HL-60 (cell line): ENCODE data around the gene CLEC3A.
A peak's percentile ranks its signal among the peaks of the same experiment; 100 is the strongest.

Source experiments
- DNase-seq, 2 experiments: peaks; one replicate each; pipeline ENCODE4 v3.0.0-alpha.2; 2010 to 2020; ENCODE audit warnings: low read depth in 1 of 2, low spot score in 1 of 2
- H3K27ac ChIP-seq: fragments of 250-450 bp; sonication (Bioruptor Pico); replicated peaks from 2 replicates; pipeline ENCODE4 v1.5.1; 2020; ENCODE audit warnings: mild to moderate bottlenecking, moderate library complexity
- H3K27me3 ChIP-seq: fragments of 250-450 bp; sonication (Bioruptor Pico); 2 replicates; pipeline ENCODE4 v1.5.1; 2021; ENCODE audit warnings: mild to moderate bottlenecking, moderate library complexity; ENCODE audit not compliant: insufficient read depth, poor library complexity, severe bottlenecking
- H3K4me3 ChIP-seq: replicated peaks from 2 replicates; pipeline ENCODE4 v1.5.1; 2011; ENCODE audit warnings: mild to moderate bottlenecking, control low read depth, low read length; ENCODE audit not compliant: insufficient read depth
- GABPA ChIP-seq: IDR thresholded peaks from 2 replicates; pipeline ENCODE4 v1.6.1; 2012; ENCODE audit warnings: low read depth
- POLR2AphosphoS5 ChIP-seq: IDR thresholded peaks from 2 replicates; pipeline ENCODE4 v1.6.1; 2012; ENCODE audit warnings: low read depth
- SPI1 ChIP-seq: IDR thresholded peaks from 2 replicates; pipeline ENCODE4 v1.6.1; 2012; ENCODE audit warnings: low read depth, mild to moderate bottlenecking, borderline replicate concordance
- TF ChIP-seq, protein P1 (sequence below): IDR thresholded peaks from 2 replicates; pipeline ENCODE4 v1.6.1; 2012; ENCODE audit warnings: low read depth; ENCODE audit not compliant: insufficient replicate concordance
- TF ChIP-seq, protein P2 (sequence below): IDR thresholded peaks from one replicate; pipeline ENCODE4 v1.5.1; 2011; ENCODE audit warnings: low read length, control low read depth, inconsistent platforms; ENCODE audit not compliant: insufficient read depth

CLEC3A gene

DNA sequence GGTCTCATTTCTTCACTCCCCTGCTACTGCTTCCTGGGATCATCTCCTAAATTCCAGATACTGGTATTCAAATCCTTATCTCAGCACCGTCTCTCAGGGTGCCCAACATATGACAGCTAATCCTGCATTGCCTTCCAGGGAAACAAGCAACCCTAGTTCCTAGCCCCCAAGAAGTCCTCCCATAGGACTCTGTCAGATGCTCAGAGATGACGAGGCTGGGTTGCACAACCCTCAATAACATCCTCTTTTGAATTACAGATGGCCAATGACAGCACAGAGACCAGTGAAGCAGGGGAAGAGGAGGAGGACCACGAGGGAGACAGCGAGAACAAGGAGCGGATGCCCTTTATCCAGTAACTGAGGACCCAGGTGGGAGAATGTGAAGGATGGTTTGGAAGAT is 45.0 kb upstream of the CLEC3A start:
- no peak overlapping the region for H3K4me3 ChIP-seq
- H3K27me3 ChIP-seq = no peaks in the 10 kb centered on the region
- peak in 1 of 2 experiments; percentile 50 for DNase-seq
- no peak overlapping the region for H3K27ac ChIP-seq
- TF ChIP-seq SPI1 = no peak
- no peak for TF ChIP-seq POLR2AphosphoS5
- TF ChIP-seq, protein P1, sequence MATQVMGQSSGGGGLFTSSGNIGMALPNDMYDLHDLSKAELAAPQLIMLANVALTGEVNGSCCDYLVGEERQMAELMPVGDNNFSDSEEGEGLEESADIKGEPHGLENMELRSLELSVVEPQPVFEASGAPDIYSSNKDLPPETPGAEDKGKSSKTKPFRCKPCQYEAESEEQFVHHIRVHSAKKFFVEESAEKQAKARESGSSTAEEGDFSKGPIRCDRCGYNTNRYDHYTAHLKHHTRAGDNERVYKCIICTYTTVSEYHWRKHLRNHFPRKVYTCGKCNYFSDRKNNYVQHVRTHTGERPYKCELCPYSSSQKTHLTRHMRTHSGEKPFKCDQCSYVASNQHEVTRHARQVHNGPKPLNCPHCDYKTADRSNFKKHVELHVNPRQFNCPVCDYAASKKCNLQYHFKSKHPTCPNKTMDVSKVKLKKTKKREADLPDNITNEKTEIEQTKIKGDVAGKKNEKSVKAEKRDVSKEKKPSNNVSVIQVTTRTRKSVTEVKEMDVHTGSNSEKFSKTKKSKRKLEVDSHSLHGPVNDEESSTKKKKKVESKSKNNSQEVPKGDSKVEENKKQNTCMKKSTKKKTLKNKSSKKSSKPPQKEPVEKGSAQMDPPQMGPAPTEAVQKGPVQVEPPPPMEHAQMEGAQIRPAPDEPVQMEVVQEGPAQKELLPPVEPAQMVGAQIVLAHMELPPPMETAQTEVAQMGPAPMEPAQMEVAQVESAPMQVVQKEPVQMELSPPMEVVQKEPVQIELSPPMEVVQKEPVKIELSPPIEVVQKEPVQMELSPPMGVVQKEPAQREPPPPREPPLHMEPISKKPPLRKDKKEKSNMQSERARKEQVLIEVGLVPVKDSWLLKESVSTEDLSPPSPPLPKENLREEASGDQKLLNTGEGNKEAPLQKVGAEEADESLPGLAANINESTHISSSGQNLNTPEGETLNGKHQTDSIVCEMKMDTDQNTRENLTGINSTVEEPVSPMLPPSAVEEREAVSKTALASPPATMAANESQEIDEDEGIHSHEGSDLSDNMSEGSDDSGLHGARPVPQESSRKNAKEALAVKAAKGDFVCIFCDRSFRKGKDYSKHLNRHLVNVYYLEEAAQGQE = no peak
- no peak for TF ChIP-seq GABPA
- TF ChIP-seq, protein P2, sequence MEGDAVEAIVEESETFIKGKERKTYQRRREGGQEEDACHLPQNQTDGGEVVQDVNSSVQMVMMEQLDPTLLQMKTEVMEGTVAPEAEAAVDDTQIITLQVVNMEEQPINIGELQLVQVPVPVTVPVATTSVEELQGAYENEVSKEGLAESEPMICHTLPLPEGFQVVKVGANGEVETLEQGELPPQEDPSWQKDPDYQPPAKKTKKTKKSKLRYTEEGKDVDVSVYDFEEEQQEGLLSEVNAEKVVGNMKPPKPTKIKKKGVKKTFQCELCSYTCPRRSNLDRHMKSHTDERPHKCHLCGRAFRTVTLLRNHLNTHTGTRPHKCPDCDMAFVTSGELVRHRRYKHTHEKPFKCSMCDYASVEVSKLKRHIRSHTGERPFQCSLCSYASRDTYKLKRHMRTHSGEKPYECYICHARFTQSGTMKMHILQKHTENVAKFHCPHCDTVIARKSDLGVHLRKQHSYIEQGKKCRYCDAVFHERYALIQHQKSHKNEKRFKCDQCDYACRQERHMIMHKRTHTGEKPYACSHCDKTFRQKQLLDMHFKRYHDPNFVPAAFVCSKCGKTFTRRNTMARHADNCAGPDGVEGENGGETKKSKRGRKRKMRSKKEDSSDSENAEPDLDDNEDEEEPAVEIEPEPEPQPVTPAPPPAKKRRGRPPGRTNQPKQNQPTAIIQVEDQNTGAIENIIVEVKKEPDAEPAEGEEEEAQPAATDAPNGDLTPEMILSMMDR = no peak

DNA sequence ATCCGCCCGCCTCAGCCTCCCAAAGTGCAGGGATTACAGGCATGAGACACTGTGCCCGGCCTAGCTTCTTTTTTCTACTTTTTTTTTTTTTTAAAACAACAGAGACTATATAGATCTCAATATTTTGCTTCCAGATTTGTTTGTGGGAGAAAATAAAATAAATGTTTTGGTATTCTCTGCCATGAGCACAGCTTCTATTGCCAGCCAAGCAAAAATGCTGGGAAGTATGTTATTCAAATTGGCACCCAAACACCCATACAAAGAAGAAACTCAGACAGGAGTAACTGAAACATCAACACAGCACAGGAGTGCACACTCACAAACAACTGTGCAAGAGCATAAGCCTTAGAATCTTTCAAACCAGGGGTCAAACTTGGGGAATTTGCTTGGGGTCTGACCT is 37.2 kb upstream of the CLEC3A start:
- Histone ChIP-seq H3K27me3 (no peaks in the 10 kb centered on the region), H3K27ac (no peak overlapping the region), H3K4me3 (no peak overlapping the region)
- DNase-seq = no peak
- TF ChIP-seq, protein P1 = no peak
- TF ChIP-seq GABPA = no peak
- TF ChIP-seq SPI1 = no peak
- TF ChIP-seq, protein P2 = no peak
- no peak for TF ChIP-seq POLR2AphosphoS5

DNA sequence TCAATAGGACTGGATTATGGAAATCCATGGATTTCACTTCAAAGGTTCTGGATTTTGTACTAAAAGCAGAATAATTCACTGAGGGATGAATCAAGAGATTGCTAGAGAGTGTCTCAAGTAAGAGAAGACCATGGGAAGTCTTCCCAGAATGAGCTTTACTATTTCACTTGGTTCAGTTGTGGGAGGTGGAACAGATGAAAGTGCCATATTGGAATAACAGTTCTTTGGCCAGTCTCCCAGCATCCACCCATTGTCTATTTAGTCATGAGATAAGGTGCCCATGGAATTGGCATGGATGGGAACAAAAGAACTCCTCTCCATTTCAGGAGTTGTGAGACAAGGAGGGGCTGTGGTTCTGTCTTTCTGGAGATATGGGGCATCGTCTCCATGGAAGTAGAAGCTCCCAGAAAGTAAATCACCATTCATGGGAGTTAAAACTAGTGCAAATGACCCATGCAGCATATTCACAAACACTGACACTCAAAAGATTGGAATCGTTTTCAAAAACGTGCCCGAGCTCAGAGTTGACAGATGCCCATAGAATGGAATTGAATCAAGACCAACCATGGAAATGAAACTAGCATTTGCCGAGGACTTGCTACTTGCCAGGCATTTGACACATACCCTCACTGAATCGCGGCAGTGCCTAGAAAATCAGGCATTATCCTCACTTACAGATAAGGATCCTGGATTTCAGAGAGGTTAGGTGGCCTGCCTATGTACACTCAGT is 36.2 kb upstream of the CLEC3A start:
- no peak for DNase-seq
- Histone ChIP-seq H3K27me3 (no peaks in the 10 kb centered on the region), H3K4me3 (no peak overlapping the region), H3K27ac (no peak overlapping the region)
- no peak for TF ChIP-seq GABPA

GRCh38 chr16:77987810-77988209 is 34.5 kb upstream of the CLEC3A start:
- TF ChIP-seq SPI1 (no peak), POLR2AphosphoS5 (no peak), GABPA (no peak)
- TF ChIP-seq, protein P1 = no peak
- TF ChIP-seq, protein P2 = no peak
- no peak overlapping the region for H3K4me3 ChIP-seq
- H3K27ac ChIP-seq = no peak overlapping the region
- no peaks in the 10 kb centered on the region for H3K27me3 ChIP-seq
- no peak for DNase-seq
